HG02588 (cell line): ENCODE data around the gene ZEB2.

Experiments
- ATAC-seq: cut with Tn5 transposase; IDR thresholded peaks from one replicate; pipeline ENCODE4 v1.9.1; 2021; ENCODE audit warnings: mild to moderate bottlenecking, moderate library complexity; ENCODE audit not compliant: unreplicated experiment

ZEB2 gene

GRCh38 chr2:144431392-144431783 lies 88.5 kb downstream of the ZEB2 start:
- no peak for ATAC-seq

GRCh38 chr2:144430722-144431391 lies 89.1 kb downstream of the ZEB2 start:
- ATAC-seq: peak; percentile 92

- ATAC-seq: no peak
These were observed 90.4 kb downstream of the ZEB2 start for GRCh38 chr2:144429396-144430112.

- ATAC-seq: no peak
These were observed 92.9 kb downstream of the ZEB2 start for GRCh38 chr2:144426981-144427479.

GRCh38 chr2:144426355-144426754 lies 93.6 kb downstream of the ZEB2 start:
- no peak for ATAC-seq

GRCh38 chr2:144424559-144425240 lies 95.2 kb downstream of the ZEB2 start:
- no peak for ATAC-seq

- ATAC-seq: no peak
These were observed 98.1 kb downstream of the ZEB2 start for GRCh38 chr2:144421606-144422510.

GRCh38 chr2:144419218-144419617 lies 100.7 kb downstream of the ZEB2 start:
- no peak for ATAC-seq

GRCh38 chr2:144415386-144415785 lies 104.5 kb downstream of the ZEB2 start:
- no peak for ATAC-seq

- peak; percentile 88 for ATAC-seq
These were observed 105.5 kb downstream of the ZEB2 start for GRCh38 chr2:144414324-144414845.

GRCh38 chr2:144412709-144413108 lies 107.2 kb downstream of the ZEB2 start:
- no peak for ATAC-seq

GRCh38 chr2:144411473-144411872 lies 108.4 kb downstream of the ZEB2 start:
- ATAC-seq: no peak

- no peak for ATAC-seq
These were observed 110.7 kb downstream of the ZEB2 start for GRCh38 chr2:144409241-144409640.

- no peak for ATAC-seq
These were observed 112.7 kb downstream of the ZEB2 start for GRCh38 chr2:144407262-144407661.

GRCh38 chr2:144405982-144406788 lies 113.7 kb downstream of the ZEB2 start:
- ATAC-seq: no peak

GRCh38 chr2:144405321-144405720 lies 114.6 kb downstream of the ZEB2 start:
- no peak for ATAC-seq

GRCh38 chr2:144404586-144405314 lies 115.2 kb downstream of the ZEB2 start:
- ATAC-seq: no peak

GRCh38 chr2:144403933-144404332 lies 116.0 kb downstream of the ZEB2 start:
- ATAC-seq: no peak

- ATAC-seq: no peak
These were observed 117.7 kb downstream of the ZEB2 start for GRCh38 chr2:144402251-144402650.
